Endothelial cell of umbilical vein (primary cell): Measurements from ENCODE around the gene PTPRD.

Source experiments
- EZH2 ChIP-seq: IDR thresholded peaks from 2 replicates; pipeline ENCODE4 v1.6.1; 2012; ENCODE audit warnings: borderline replicate concordance, low read depth, mild to moderate bottlenecking, moderate library complexity, low read length, inconsistent platforms; ENCODE audit not compliant: severe bottlenecking
- FOS ChIP-seq: IDR thresholded peaks from 2 replicates; pipeline ENCODE4 v1.6.1; 2011; ENCODE audit warnings: mild to moderate bottlenecking, low read length, moderate library complexity, borderline replicate concordance; ENCODE audit not compliant: insufficient read depth
- JUN ChIP-seq: IDR thresholded peaks from 2 replicates; pipeline ENCODE4 v1.6.1; 2011; ENCODE audit warnings: borderline replicate concordance, low read depth; ENCODE audit not compliant: insufficient read length, insufficient read depth
- MAX ChIP-seq: IDR thresholded peaks from 2 replicates; pipeline ENCODE4 v1.6.1; 2011; ENCODE audit not compliant: insufficient read depth, insufficient read length
- MYC ChIP-seq: IDR thresholded peaks from one replicate; pipeline ENCODE4 v1.6.1; 2011; ENCODE audit warnings: mild to moderate bottlenecking, low read depth, low read length
- POLR2A ChIP-seq: IDR thresholded peaks from 2 replicates; pipeline ENCODE4 v1.6.1; 2012; ENCODE audit warnings: low read depth, mild to moderate bottlenecking, control low read depth, low read length
- POLR2AphosphoS5 ChIP-seq: IDR thresholded peaks from 2 replicates; pipeline ENCODE4 v1.6.1; 2012; ENCODE audit warnings: low read depth, mild to moderate bottlenecking, control low read depth, low read length, moderate library complexity; ENCODE audit not compliant: insufficient read depth
- TF ChIP-seq, protein P1 (sequence below), 2 donors: IDR thresholded peaks; 1 replicate in 1 of 2; 2 replicates in 1 of 2; pipeline ENCODE4 v1.5.1; 2011; ENCODE audit warnings: low read length in 2 of 2, mild to moderate bottlenecking in 2 of 2, moderate library complexity in 2 of 2, control low read depth in 1 of 2, inconsistent platforms in 1 of 2, low read depth in 1 of 2; ENCODE audit not compliant: insufficient read depth in 1 of 2; ENCODE audit errors: extremely low read depth in 1 of 2

DNA sequence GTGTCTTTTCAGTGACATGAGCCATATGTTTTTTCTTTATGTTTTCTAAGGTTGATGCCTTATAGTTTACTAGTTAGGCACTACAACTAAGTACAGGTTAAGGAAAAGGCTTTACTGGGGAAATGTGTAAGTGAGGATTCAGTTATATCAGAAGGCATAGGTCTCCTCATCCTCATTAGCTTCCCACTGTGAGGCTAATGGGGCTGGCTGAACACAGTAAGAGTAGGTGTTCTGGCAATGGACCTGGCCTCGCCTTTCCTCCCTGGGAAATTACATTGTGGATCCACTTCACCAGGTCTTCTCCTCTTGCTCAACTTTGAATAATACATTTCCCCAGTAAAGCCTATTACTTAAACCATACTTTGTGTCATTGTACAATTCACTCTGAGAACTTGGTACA is 225.5 kb downstream of the PTPRD start:
- TF ChIP-seq, protein P1, sequence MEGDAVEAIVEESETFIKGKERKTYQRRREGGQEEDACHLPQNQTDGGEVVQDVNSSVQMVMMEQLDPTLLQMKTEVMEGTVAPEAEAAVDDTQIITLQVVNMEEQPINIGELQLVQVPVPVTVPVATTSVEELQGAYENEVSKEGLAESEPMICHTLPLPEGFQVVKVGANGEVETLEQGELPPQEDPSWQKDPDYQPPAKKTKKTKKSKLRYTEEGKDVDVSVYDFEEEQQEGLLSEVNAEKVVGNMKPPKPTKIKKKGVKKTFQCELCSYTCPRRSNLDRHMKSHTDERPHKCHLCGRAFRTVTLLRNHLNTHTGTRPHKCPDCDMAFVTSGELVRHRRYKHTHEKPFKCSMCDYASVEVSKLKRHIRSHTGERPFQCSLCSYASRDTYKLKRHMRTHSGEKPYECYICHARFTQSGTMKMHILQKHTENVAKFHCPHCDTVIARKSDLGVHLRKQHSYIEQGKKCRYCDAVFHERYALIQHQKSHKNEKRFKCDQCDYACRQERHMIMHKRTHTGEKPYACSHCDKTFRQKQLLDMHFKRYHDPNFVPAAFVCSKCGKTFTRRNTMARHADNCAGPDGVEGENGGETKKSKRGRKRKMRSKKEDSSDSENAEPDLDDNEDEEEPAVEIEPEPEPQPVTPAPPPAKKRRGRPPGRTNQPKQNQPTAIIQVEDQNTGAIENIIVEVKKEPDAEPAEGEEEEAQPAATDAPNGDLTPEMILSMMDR (IDR thresholded peaks at IDR 0.05; ENCODE audit: extremely low read depth in 1 of 2, insufficient read depth in 1 of 2, low read depth in 1 of 2, low read length in 2 of 2): no peak
- no peak for TF ChIP-seq POLR2AphosphoS5
- TF ChIP-seq EZH2: no peak
- no peak for TF ChIP-seq POLR2A
- no peak for TF ChIP-seq JUN
- TF ChIP-seq FOS: no peak
- TF ChIP-seq MAX: no peak
- TF ChIP-seq MYC: no peak
